Measurements from ENCODE around the gene BSDC1.

- no peak for TF ChIP-seq CTCF (IDR thresholded peaks at IDR 0.05)
- no peak for TF ChIP-seq POLR2A (IDR thresholded peaks at IDR 0.05)
- TF ChIP-seq EP300 (IDR thresholded peaks at IDR 0.05): no peak
These were observed 45.0 kb downstream of the BSDC1 start for GRCh38 chr1:32349211-32349708.

Data from ovary (tissue), 3 donors.